ENCODE data around the gene SZT2. TPM values are rescaled to one million over a fixed set of nuclear protein-coding genes. Genes with fewer than 3 reads are reported as not detected.

SZT2 gene
- total RNA-seq, 1 experiment from 2014 or later: 28.4 TPM

DNA sequence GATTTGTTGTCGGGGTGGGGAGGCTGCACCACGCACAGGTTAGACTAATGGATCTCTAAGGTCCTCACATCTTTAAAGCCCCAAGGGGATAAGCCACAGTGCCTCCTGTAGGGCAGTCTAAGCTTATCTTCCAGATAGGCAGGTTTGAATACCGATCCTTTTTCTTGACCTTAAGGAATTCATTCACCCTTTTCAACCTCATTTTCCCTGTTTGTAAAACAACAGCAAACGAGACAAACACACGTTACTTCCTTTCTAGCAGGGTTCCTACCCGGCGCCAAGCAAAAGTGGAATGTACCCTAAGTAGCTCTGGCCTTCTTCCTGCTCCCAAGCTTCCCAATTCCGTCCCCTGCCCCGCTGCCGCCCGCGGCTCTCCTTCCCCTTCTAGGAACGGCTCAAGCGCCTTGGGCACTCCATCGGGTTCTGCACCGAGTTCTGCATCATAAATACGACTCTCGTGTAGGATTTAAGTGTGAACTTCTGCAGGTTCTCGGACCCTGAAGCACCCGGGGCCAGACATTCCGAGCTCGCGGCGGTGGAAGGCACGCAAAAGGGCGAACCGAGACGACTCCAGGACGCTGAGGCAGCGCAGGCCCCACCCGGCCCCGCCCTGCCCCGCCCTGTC, 31.5 kb upstream of the SZT2 start:
- Mint-ChIP-seq H3K36me3 (peaks cover 51% of the 10 kb centered on the region), H3K27me3 (ENCODE audit: low read depth) (no peaks in the 10 kb centered on the region), H3K27ac (peak overlapping the region; percentile 99), H3K4me3 (peak overlapping the region; percentile 93), H3K9me3 (no peaks in the 10 kb centered on the region), H3K4me1 (peaks cover 29% of the 10 kb centered on the region)
- DNase-seq (ENCODE audit: low spot score) (peak; percentile 39), ATAC-seq (peak; percentile 34)
- no peak for TF ChIP-seq MXD4 (CRISPR knock-in tag; IDR thresholded peaks at IDR 0.05; ENCODE audit: borderline replicate concordance)
- TF ChIP-seq ZNF232 (CRISPR knock-in tag; IDR thresholded peaks at IDR 0.05): no peak
- TF ChIP-seq, protein P1, sequence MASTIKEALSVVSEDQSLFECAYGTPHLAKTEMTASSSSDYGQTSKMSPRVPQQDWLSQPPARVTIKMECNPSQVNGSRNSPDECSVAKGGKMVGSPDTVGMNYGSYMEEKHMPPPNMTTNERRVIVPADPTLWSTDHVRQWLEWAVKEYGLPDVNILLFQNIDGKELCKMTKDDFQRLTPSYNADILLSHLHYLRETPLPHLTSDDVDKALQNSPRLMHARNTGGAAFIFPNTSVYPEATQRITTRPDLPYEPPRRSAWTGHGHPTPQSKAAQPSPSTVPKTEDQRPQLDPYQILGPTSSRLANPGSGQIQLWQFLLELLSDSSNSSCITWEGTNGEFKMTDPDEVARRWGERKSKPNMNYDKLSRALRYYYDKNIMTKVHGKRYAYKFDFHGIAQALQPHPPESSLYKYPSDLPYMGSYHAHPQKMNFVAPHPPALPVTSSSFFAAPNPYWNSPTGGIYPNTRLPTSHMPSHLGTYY (CRISPR knock-in tag; IDR thresholded peaks at IDR 0.05): peak; percentile 73; the same call in 1 of the 2 replicates
- TF ChIP-seq, protein P2, sequence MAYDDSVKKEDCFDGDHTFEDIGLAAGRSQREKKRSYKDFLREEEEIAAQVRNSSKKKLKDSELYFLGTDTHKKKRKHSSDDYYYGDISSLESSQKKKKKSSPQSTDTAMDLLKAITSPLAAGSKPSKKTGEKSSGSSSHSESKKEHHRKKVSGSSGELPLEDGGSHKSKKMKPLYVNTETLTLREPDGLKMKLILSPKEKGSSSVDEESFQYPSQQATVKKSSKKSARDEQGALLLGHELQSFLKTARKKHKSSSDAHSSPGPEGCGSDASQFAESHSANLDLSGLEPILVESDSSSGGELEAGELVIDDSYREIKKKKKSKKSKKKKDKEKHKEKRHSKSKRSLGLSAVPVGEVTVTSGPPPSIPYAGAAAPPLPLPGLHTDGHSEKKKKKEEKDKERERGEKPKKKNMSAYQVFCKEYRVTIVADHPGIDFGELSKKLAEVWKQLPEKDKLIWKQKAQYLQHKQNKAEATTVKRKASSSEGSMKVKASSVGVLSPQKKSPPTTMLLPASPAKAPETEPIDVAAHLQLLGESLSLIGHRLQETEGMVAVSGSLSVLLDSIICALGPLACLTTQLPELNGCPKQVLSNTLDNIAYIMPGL (CRISPR knock-in tag; IDR thresholded peaks at IDR 0.05): peak; percentile 56; the same call in 1 of the 2 replicates
- TF ChIP-seq, protein P3, sequence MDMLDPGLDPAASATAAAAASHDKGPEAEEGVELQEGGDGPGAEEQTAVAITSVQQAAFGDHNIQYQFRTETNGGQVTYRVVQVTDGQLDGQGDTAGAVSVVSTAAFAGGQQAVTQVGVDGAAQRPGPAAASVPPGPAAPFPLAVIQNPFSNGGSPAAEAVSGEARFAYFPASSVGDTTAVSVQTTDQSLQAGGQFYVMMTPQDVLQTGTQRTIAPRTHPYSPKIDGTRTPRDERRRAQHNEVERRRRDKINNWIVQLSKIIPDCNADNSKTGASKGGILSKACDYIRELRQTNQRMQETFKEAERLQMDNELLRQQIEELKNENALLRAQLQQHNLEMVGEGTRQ (CRISPR knock-in tag; IDR thresholded peaks at IDR 0.05): no peak
- peak; percentile 12 for TF ChIP-seq SP1 (CRISPR knock-in tag; conservative IDR thresholded peaks at IDR 0.05)
- TF ChIP-seq, protein P4, sequence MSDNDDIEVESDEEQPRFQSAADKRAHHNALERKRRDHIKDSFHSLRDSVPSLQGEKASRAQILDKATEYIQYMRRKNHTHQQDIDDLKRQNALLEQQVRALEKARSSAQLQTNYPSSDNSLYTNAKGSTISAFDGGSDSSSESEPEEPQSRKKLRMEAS (CRISPR knock-in tag; IDR thresholded peaks at IDR 0.05): 0 out of 2 replicates have a peak, but pooled peaks have one; percentile 9
- 0 out of 2 replicates have a peak, but pooled peaks have one; percentile 27 for TF ChIP-seq FOXP1 (CRISPR knock-in tag; IDR thresholded peaks at IDR 0.05; ENCODE audit: borderline replicate concordance)
- TF ChIP-seq, protein P5, sequence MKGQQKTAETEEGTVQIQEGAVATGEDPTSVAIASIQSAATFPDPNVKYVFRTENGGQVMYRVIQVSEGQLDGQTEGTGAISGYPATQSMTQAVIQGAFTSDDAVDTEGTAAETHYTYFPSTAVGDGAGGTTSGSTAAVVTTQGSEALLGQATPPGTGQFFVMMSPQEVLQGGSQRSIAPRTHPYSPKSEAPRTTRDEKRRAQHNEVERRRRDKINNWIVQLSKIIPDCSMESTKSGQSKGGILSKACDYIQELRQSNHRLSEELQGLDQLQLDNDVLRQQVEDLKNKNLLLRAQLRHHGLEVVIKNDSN (CRISPR knock-in tag; IDR thresholded peaks at IDR 0.05): peak; percentile 51
- peak; percentile 56; the same call in 1 of the 2 replicates for TF ChIP-seq EMX1 (CRISPR knock-in tag; IDR thresholded peaks at IDR 0.05)
- TF ChIP-seq CREB1 (CRISPR knock-in tag; IDR thresholded peaks at IDR 0.05): 0 out of 2 replicates have a peak, but pooled peaks have one; percentile 3
- TF ChIP-seq, protein P6, sequence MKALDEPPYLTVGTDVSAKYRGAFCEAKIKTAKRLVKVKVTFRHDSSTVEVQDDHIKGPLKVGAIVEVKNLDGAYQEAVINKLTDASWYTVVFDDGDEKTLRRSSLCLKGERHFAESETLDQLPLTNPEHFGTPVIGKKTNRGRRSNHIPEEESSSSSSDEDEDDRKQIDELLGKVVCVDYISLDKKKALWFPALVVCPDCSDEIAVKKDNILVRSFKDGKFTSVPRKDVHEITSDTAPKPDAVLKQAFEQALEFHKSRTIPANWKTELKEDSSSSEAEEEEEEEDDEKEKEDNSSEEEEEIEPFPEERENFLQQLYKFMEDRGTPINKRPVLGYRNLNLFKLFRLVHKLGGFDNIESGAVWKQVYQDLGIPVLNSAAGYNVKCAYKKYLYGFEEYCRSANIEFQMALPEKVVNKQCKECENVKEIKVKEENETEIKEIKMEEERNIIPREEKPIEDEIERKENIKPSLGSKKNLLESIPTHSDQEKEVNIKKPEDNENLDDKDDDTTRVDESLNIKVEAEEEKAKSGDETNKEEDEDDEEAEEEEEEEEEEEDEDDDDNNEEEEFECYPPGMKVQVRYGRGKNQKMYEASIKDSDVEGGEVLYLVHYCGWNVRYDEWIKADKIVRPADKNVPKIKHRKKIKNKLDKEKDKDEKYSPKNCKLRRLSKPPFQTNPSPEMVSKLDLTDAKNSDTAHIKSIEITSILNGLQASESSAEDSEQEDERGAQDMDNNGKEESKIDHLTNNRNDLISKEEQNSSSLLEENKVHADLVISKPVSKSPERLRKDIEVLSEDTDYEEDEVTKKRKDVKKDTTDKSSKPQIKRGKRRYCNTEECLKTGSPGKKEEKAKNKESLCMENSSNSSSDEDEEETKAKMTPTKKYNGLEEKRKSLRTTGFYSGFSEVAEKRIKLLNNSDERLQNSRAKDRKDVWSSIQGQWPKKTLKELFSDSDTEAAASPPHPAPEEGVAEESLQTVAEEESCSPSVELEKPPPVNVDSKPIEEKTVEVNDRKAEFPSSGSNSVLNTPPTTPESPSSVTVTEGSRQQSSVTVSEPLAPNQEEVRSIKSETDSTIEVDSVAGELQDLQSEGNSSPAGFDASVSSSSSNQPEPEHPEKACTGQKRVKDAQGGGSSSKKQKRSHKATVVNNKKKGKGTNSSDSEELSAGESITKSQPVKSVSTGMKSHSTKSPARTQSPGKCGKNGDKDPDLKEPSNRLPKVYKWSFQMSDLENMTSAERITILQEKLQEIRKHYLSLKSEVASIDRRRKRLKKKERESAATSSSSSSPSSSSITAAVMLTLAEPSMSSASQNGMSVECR (CRISPR knock-in tag; IDR thresholded peaks at IDR 0.05; ENCODE audit: borderline replicate concordance): 0 out of 2 replicates have a peak, but pooled peaks have one; percentile 40
- peak; percentile 6; the same call in 1 of the 2 replicates for TF ChIP-seq CREM (CRISPR knock-in tag; IDR thresholded peaks at IDR 0.05)
- ChIA-PET POLR2A (interaction anchor here (0.6 to 2.5 kb wide), 22 partner anchors 8 to 512 kb away, joined by 3 to 21 read pairs (median 5); partner anchors contain the start of genes C1orf210, ELOVL1, KDM4A and MED8), CTCF (interaction anchor here (0.6 to 2.8 kb wide), 33 partner anchors 9 to 577 kb away, joined by 3 to 37 read pairs (median 5); partner anchors contain the start of genes C1orf210, CFAP57, EBNA1BP2 and ELOVL1)

Measured in WTC11 (cell line).